Endodermal cell (in vitro differentiated cells): ENCODE measurements around the gene SNAP23. TPM values are rescaled to one million over a fixed set of nuclear protein-coding genes. Genes with fewer than 3 reads are reported as not detected.
A peak's percentile ranks its signal among the peaks of the same experiment; 100 is the strongest.

ENCODE experiments used
- DNase-seq: peaks from one replicate; pipeline ENCODE4 v3.0.0-alpha.2; 2017
- H3K27ac ChIP-seq: 2 replicates; pipeline ENCODE4 v1.5.1; 2013; ENCODE audit warnings: mild to moderate bottlenecking, low read depth, low read length, moderate library complexity
- H3K27me3 ChIP-seq: 2 replicates; pipeline ENCODE4 v1.6.1; 2013; ENCODE audit warnings: mild to moderate bottlenecking, low read length, moderate library complexity; ENCODE audit not compliant: insufficient read depth, control insufficient read depth, poor library complexity, severe bottlenecking
- H3K36me3 ChIP-seq: 2 replicates; pipeline ENCODE4 v1.7.0; 2013; ENCODE audit warnings: mild to moderate bottlenecking, low read length, moderate library complexity; ENCODE audit not compliant: control insufficient read depth, insufficient read depth
- H3K4me1 ChIP-seq: one replicate; pipeline ENCODE4 v1.7.0; 2013; ENCODE audit warnings: low read length; ENCODE audit not compliant: control insufficient read depth, insufficient read depth
- H3K4me3 ChIP-seq: 2 replicates; pipeline ENCODE4 v1.5.1; 2013; ENCODE audit warnings: mild to moderate bottlenecking, low read length, moderate library complexity
- H3K9ac ChIP-seq: 2 replicates; pipeline ENCODE4 v1.6.1; 2013; ENCODE audit warnings: mild to moderate bottlenecking, low read length, moderate library complexity; ENCODE audit not compliant: poor library complexity, severe bottlenecking; ENCODE audit errors: extremely low read depth
- H3K9me3 ChIP-seq: 2 replicates; pipeline ENCODE4 v1.6.1; 2013; ENCODE audit warnings: mild to moderate bottlenecking, low read length, moderate library complexity; ENCODE audit not compliant: control insufficient read depth
- H3K27ac Mint-ChIP-seq: 2 replicates; pipeline ENCODE4 v1.8.0; 2020; ENCODE audit warnings: mixed read lengths
- H3K27me3 Mint-ChIP-seq: 2 replicates; pipeline ENCODE4 v1.8.0; 2021; ENCODE audit warnings: mild to moderate bottlenecking, mixed read lengths; ENCODE audit not compliant: insufficient read depth
- H3K36me3 Mint-ChIP-seq: 2 replicates; pipeline ENCODE4 v1.8.0; 2020; ENCODE audit warnings: low read depth, mixed read lengths
- H3K4me1 Mint-ChIP-seq: 2 replicates; pipeline ENCODE4 v1.8.0; 2020; ENCODE audit warnings: mixed read lengths
- H3K4me3 Mint-ChIP-seq: 2 replicates; pipeline ENCODE4 v1.8.0; 2020; ENCODE audit warnings: mild to moderate bottlenecking, moderate library complexity, mixed read lengths
- H3K9me3 Mint-ChIP-seq: 2 replicates; pipeline ENCODE4 v1.8.0; 2020; ENCODE audit warnings: mild to moderate bottlenecking, mixed read lengths
- CTCF ChIP-seq: fragments of 200-600 bp; sonication (generic); conservative IDR thresholded peaks from 2 replicates; pipeline ENCODE4 v1.5.0; 2021; ENCODE audit warnings: antibody characterized with exemption, mild to moderate bottlenecking
- WGBS, 2 experiments: methylation state at CpG; one replicate each; pipeline versions ENCODE4 v1.1.5 to v1.1.7; 2013; ENCODE audit warnings: missing lambda C conversion rate in 2 of 2, mixed read lengths in 1 of 2; ENCODE audit not compliant: insufficient coverage in 1 of 2, insufficient read length in 1 of 2; 5-methylcytosine and 5-hydroxymethylcytosine counted together
- total RNA-seq, 2 donors: library from RNA; stranded (reverse); fragmentation: NEBNext Ultra II Directional in 1 of 2; extraction: Animal tissue kit (Norgen Biotek cat#: 25700) in 1 of 2; gene quantifications; 2 replicates in 1 of 2; 3 replicates in 1 of 2; pipeline ENCODE4 v1.2.1, GENCODE V29; 2021

The SNAP23 gene
- total RNA-seq, 2 donors from 2014 or later = 62.0 to 68.8 TPM

DNA sequence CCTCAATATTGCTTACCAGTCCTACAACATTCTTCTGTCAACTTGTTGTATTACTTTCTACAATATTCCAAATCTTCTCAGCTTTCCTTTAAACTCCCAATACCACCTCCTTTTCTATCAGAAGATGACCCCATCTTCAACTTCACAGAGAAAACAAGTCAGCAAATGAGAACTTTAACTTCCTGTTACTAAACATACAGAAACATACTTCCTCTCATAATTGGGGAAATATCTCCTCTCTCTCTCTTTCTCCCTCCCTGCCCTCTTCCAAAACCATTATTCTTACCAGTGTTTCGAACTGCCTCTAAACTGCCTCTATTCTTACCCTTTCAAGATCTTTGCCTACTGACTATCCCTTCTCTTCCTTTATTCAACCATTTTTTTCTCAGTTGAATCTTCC lies 1.8 kb upstream of the SNAP23 start:
- no peak overlapping the region for H3K9ac ChIP-seq
- Mint-ChIP-seq H3K4me1 (peaks cover 12% of the 10 kb centered on the region), H3K36me3 (peaks cover 5% of the 10 kb centered on the region), H3K9me3 (no peaks in the 10 kb centered on the region), H3K27ac (no peak overlapping the region), H3K27me3 (no peaks in the 10 kb centered on the region), H3K4me3 (no peak overlapping the region)
- H3K27me3 ChIP-seq = no peaks in the 10 kb centered on the region
- no peaks in the 10 kb centered on the region for H3K36me3 ChIP-seq
- DNase-seq = no peak
- no peak for TF ChIP-seq CTCF
- no peaks in the 10 kb centered on the region for H3K9me3 ChIP-seq
- H3K27ac ChIP-seq = no peak overlapping the region
- peaks cover 7% of the 10 kb centered on the region for H3K4me1 ChIP-seq
- 88 to 100% methylated on average over 1 of the region's 1 CpG for WGBS, 2 experiments
- no peak overlapping the region for H3K4me3 ChIP-seq

GRCh38 chr15:42494998-42495360 lies 455 bp upstream of the SNAP23 start:
- no peak overlapping the region for H3K27ac ChIP-seq

GRCh38 chr15:42498212-42499068 lies 3.0 kb downstream of the SNAP23 start:
- TF ChIP-seq CTCF = no peak
- no peak overlapping the region for H3K9ac ChIP-seq
- no peaks in the 10 kb centered on the region for H3K27me3 Mint-ChIP-seq
- H3K4me1 ChIP-seq = peaks cover 14% of the 10 kb centered on the region
- H3K27me3 ChIP-seq = no peaks in the 10 kb centered on the region
- peak overlapping the region; percentile 44 for H3K27ac Mint-ChIP-seq
- H3K4me3 ChIP-seq = no peak overlapping the region
- H3K9me3 ChIP-seq = no peaks in the 10 kb centered on the region
- peaks cover 19% of the 10 kb centered on the region for H3K4me1 Mint-ChIP-seq
- no peaks in the 10 kb centered on the region for H3K9me3 Mint-ChIP-seq
- H3K4me3 Mint-ChIP-seq = no peak overlapping the region
- no peak overlapping the region for H3K27ac ChIP-seq
- peaks cover 7% of the 10 kb centered on the region for H3K36me3 ChIP-seq
- 80 to 87% methylated on average over 5 to 6 of the region's 6 CpGs for WGBS, 2 experiments
- peaks cover 15% of the 10 kb centered on the region for H3K36me3 Mint-ChIP-seq
- DNase-seq = no peak

More at GRCh38 chr15:42494998-42495360, 455 bp upstream of the SNAP23 start:
- TF ChIP-seq CTCF = no peak
- H3K9ac ChIP-seq = peak overlapping the region; percentile 58
- WGBS, 2 experiments = 62 to 81% methylated on average over 7 to 10 of the region's 10 CpGs
- Mint-ChIP-seq H3K4me3 (peak overlapping the region; percentile 92), H3K36me3 (peaks cover 10% of the 10 kb centered on the region), H3K4me1 (peaks cover 16% of the 10 kb centered on the region), H3K27me3 (no peaks in the 10 kb centered on the region), H3K27ac (peak overlapping the region; percentile 95), H3K9me3 (no peaks in the 10 kb centered on the region)
- no peaks in the 10 kb centered on the region for H3K27me3 ChIP-seq
- peak overlapping the region; percentile 94 for H3K4me3 ChIP-seq
- no peaks in the 10 kb centered on the region for H3K36me3 ChIP-seq
- no peaks in the 10 kb centered on the region for H3K9me3 ChIP-seq
- no peak for DNase-seq
- peaks cover 14% of the 10 kb centered on the region for H3K4me1 ChIP-seq
